ENCODE results near the gene CCL4L2. TPM values are rescaled to one million over a fixed set of nuclear protein-coding genes. Genes with fewer than 3 reads are reported as not detected.
"Not testable (repeated sequence)": the region's sequence is repeated elsewhere in the genome, so short reads cannot be mapped to it uniquely, and the experiment has no call there.

The CCL4L2 gene
- total RNA-seq, 1 donor from 2014 or later = not detected

GRCh38 chr17:36184023-36184765 is 26.7 kb upstream of the CCL4L2 start:
- intact Hi-C loops (cut with micrococcal nuclease) = no loop called here
- peaks cover 22% of the 10 kb centered on the region for H3K27me3 ChIP-seq (ENCODE audit: low read depth)
- H3K27ac ChIP-seq (replicated peaks) = no peak overlapping the region
- peaks cover 12% of the 10 kb centered on the region for H3K4me1 ChIP-seq
- H3K36me3 ChIP-seq = no peaks in the 10 kb centered on the region
- H3K4me3 ChIP-seq = peak overlapping the region; percentile 77
- no peaks in the 10 kb centered on the region for H3K9me3 ChIP-seq (replicated peaks)
- TF ChIP-seq CTCF (IDR thresholded peaks at IDR 0.05; ENCODE audit: borderline replicate concordance) = no peak
- no peak for DNase-seq

- no peaks in the 10 kb centered on the region for H3K36me3 ChIP-seq
- TF ChIP-seq CTCF (IDR thresholded peaks at IDR 0.05; ENCODE audit: borderline replicate concordance) = no peak
- H3K9me3 ChIP-seq (replicated peaks) = no peaks in the 10 kb centered on the region
- no peak for DNase-seq
- peaks cover 12% of the 10 kb centered on the region for H3K4me1 ChIP-seq
- no peak overlapping the region for H3K4me3 ChIP-seq
- no peak overlapping the region for H3K27ac ChIP-seq (replicated peaks)
- intact Hi-C loops (cut with micrococcal nuclease) = no loop called here
- H3K27me3 ChIP-seq (ENCODE audit: low read depth) = peaks cover 22% of the 10 kb centered on the region
These were observed 25.4 kb upstream of the CCL4L2 start for GRCh38 chr17:36185416-36185815.

- intact Hi-C loops (cut with micrococcal nuclease); H3K4me3 ChIP-seq; H3K9me3 ChIP-seq (replicated peaks); H3K36me3 ChIP-seq; H3K27ac ChIP-seq (replicated peaks); DNase-seq: not testable (repeated sequence)
- peaks cover 21% of the 10 kb centered on the region for H3K27me3 ChIP-seq (ENCODE audit: low read depth)
- H3K4me1 ChIP-seq = peaks cover 12% of the 10 kb centered on the region
These were observed 23.8 kb upstream of the CCL4L2 start for GRCh38 chr17:36186810-36187763.

- H3K36me3 ChIP-seq; H3K4me1 ChIP-seq; intact Hi-C loops (cut with micrococcal nuclease); H3K4me3 ChIP-seq; DNase-seq; H3K9me3 ChIP-seq (replicated peaks): not testable (repeated sequence)
- Histone ChIP-seq H3K27ac (replicated peaks) (peak overlapping the region; percentile 27), H3K27me3 (ENCODE audit: low read depth) (peaks cover 11% of the 10 kb centered on the region)
These were observed 22.8 kb upstream of the CCL4L2 start for GRCh38 chr17:36187943-36188665.

- H3K4me3 ChIP-seq = no peak overlapping the region
- H3K27ac ChIP-seq (replicated peaks) = peak overlapping the region; percentile 27
- H3K27me3 ChIP-seq (ENCODE audit: low read depth) = peaks cover 4% of the 10 kb centered on the region
- intact Hi-C loops (cut with micrococcal nuclease) = no loop called here
- DNase-seq = no peak
- H3K4me1 ChIP-seq = no peaks in the 10 kb centered on the region
- H3K36me3 ChIP-seq = no peaks in the 10 kb centered on the region
- TF ChIP-seq CTCF (IDR thresholded peaks at IDR 0.05; ENCODE audit: borderline replicate concordance) = no peak
- no peaks in the 10 kb centered on the region for H3K9me3 ChIP-seq (replicated peaks)
These were observed 22.0 kb upstream of the CCL4L2 start for GRCh38 chr17:36188891-36189306.

- H3K27me3 ChIP-seq (ENCODE audit: low read depth); H3K9me3 ChIP-seq (replicated peaks); DNase-seq; H3K36me3 ChIP-seq; H3K27ac ChIP-seq (replicated peaks); intact Hi-C loops (cut with micrococcal nuclease); H3K4me3 ChIP-seq; H3K4me1 ChIP-seq: not testable (repeated sequence)
These were observed 20.9 kb upstream of the CCL4L2 start for GRCh38 chr17:36189993-36190392.

- H3K27me3 ChIP-seq (ENCODE audit: low read depth) = peaks cover 11% of the 10 kb centered on the region
- DNase-seq; H3K4me1 ChIP-seq; H3K27ac ChIP-seq (replicated peaks); H3K36me3 ChIP-seq; H3K9me3 ChIP-seq (replicated peaks); H3K4me3 ChIP-seq; intact Hi-C loops (cut with micrococcal nuclease): not testable (repeated sequence)
These were observed 20.1 kb upstream of the CCL4L2 start for GRCh38 chr17:36190549-36191330.
